ENCODE measurements around the gene STK4. TPM values are rescaled to one million over a fixed set of nuclear protein-coding genes. Genes with fewer than 3 reads are reported as not detected.

The STK4 gene
- total RNA-seq, 1 donor from 2014 or later: 9.3 TPM

- no peak for ATAC-seq
- no peak for DNase-seq
- intact Hi-C loops (cut with micrococcal nuclease): no loop called here
Measured at GRCh38 chr20:45067087-45067486, 100.8 kb downstream of the STK4 start.

DNA sequence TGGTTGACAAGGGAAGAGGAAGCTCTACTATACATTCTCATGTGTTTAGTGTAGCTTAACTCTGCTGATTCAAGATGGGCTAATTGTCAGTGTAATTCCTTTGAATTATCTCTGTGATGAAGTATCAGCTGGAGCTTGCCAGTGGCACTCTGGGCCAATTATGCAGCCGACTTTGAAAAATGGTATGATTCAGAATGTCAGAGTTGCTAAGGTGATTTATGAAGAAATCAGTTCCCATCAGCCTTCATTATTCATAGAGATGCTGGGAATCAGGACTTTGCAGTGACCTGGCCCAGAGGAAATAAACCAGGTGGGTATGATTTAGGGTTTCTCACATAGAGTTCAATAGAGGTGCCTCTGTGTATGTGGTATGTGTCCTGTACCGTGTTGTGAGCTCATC is 101.2 kb downstream of the STK4 start:
- ATAC-seq (no peak), DNase-seq (no peak)
- intact Hi-C loops (cut with micrococcal nuclease): no loop called here

- ATAC-seq (no peak), DNase-seq (no peak)
- intact Hi-C loops (cut with micrococcal nuclease): no loop called here
Measured at GRCh38 chr20:45069261-45069660, 102.9 kb downstream of the STK4 start.

DNA sequence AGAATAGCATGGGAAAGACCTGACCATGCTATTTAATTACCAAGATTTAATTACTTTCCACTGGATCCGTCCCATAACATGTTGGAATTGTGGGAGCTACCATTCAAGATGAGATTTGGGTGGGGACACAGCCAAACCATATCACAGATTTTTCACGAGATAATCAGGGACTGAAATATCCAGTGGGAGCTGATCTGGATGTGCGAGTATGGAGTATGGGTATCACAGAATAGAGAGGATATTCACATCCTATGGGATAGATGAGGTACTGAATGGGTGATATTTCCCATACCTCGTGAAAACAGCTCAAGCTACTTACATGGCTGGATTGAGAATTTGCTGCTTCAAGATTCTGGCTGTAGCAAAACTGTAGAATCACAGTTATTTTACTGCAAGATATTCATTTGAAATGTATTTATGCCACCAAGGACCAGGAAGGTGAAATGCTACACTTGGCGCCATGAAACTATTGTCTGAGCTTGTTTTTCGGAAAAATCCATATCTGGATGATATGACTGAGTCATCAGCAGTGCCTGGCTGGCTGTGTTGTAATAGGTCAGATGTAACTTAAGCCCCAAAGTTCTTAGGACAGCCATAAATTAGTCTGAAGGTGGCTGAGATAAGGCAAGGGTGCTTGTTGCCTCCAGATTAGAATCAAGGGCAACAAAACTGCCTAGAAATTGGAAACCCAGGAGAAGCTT is 104.8 kb downstream of the STK4 start:
- DNase-seq: no peak
- no peak for ATAC-seq
- intact Hi-C loops (cut with micrococcal nuclease): no loop called here

DNA sequence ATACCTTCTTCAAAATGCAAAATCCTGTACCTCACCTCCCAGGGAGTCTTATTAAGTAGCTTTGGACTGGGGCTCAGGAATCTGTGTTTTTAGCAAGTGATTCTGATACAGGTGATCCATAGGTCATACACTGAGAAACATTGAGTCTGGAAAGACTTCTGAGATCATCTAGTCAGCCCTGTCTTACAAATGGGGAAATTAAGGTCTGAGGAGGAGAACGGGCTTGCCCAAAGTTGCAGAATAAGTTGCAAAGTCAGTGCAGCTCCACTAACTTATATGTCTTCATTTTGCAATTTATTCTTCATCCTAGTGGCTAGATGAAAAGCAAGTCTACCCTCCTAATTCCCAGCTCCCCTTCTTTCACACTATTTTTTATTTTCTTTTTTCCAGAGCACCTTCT is 105.8 kb downstream of the STK4 start:
- intact Hi-C loops (cut with micrococcal nuclease): no loop called here
- ATAC-seq (no peak), DNase-seq (no peak)

DNA sequence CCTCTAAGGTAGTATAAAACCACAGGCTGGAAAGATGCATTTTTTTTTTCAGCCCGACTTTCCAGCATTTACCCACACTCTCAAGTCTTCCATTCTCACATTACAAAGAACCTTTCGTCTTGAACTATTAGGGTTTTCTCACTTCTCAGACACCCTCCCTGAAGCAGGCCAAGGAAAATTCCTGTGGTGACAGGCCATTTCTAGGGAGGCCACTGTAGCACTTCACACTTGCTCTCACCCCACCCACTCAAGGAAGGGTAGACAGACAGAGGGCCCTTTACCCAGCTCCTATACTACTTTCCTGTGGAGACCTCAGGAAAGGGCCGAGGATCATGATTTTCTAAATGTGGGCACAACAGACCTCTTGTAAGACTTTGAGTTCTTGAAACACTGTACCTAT is 106.9 kb downstream of the STK4 start:
- intact Hi-C loops (cut with micrococcal nuclease): no loop called here
- DNase-seq (no peak), ATAC-seq (no peak)

DNA sequence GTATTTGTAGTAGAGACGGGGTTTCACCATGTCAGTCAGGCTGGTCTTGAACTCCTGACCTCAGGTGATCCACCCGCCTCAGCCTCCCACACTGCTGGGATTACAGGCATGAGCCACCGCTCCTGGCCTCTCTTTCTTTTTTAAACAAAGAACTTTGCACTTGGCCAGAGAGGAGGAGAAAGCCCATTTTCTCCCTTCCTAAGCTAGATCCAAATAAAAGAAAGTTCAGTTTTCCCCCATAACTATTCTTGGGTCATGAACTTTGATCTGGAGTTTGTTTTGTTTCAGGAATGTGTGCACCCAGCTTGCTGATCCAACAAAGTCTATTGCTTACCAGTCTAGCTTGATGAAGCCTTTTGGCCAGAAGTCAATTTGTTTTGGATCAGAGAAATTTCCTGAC is 111.2 kb downstream of the STK4 start:
- no peak for DNase-seq
- ATAC-seq: no peak
- intact Hi-C loops (cut with micrococcal nuclease): no loop called here

DNA sequence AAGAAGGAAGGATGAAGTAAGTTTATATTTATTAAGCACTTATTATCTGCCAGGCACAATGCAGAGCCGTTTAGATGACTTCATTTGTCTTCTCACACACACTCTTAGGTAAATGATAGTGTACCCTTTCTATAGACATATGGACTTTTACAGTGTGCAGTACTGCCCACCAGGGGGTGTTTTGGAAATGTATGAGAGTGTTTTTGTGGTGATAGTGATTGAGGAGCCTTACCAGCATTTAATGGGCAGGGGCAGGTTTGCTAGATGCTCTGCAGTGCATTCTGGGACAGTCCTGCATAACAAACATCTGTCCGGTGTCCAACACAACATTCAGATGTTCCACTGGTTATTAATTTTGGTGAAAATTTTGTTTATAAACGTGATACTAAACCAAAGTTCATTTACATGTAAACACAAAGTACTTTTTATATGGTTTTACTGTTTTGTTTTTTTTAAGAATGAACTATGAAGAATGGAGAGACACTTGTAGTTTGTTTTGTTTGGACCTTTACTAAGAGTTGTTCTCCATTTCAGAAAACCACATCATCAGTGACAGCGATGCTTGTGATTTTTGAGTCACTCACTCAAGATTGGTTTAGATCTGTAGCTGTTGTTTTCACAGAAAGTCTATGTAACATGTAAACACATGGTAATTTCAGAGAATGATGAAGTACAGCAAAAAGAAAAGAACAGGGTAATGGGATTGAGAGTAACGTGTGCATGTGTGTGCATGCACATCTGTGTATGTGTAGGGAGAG is 114.7 kb downstream of the STK4 start:
- no peak for ATAC-seq
- intact Hi-C loops (cut with micrococcal nuclease): no loop called here

DNA sequence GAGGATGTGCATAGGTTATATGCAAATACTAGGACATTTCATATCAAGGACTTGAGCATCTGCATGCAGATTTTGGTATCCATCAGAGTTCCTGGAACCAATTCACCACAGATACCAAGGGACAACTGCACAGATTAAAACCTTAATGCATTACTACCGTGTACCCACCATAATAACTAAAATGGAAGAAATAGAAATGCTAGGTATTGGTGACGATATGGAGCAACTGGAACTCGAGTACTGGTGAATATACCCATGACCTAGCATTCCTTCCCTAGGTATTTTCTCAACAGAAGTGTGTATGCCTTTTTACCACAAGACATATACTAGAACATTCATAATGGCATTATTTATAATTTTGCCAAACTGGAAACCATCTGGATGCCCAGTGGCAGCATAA is 116.2 kb downstream of the STK4 start:
- DNase-seq (no peak), ATAC-seq (no peak)
- intact Hi-C loops (cut with micrococcal nuclease): no loop called here

More for the DNA sequence above, 114.7 kb downstream of the STK4 start:
- no peak for DNase-seq

DNA sequence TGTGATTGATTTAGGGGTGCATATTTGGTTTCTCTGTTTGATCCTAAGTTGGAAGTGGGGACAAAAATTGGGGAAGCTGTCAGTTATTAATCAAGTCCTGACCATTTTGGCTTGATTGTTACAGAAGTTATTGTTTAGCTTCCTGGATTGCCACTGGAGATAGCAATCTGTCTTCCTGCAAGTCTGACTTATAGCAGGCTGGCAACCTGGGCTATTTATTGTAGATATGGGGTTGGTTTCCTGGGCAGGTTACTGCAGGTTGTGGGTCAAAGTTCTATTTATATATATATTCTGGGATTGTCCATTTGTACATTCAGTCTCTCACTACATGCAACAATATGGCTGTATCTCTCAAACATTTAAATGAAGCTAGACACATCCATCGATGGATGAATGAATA is 116.8 kb downstream of the STK4 start:
- intact Hi-C loops (cut with micrococcal nuclease): no loop called here
- ATAC-seq (no peak), DNase-seq (no peak)

- no peak for DNase-seq
- intact Hi-C loops (cut with micrococcal nuclease): no loop called here
- ATAC-seq: no peak
Measured at GRCh38 chr20:45085289-45085688, 119.0 kb downstream of the STK4 start.

DNA sequence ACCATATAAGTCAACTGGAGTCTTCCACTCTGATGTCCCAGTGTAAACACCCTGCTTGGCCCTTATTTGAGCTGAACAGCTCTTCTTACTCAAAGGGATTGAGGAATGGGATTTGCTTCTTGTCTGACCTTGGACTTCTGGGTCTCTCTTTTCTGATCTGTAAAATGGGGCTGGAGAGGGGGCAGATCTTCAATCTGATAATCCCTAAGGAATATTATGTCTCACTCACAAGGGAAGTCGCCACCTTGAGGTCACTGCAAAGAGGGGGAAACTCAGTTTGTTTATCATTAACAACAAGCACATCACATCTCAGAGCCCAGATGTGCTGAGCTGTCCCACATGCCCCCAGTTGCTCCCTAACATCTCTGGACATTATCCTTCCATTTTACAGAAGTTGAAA is 119.6 kb downstream of the STK4 start:
- DNase-seq (no peak), ATAC-seq (no peak)
- intact Hi-C loops (cut with micrococcal nuclease): no loop called here

GRCh38 chr20:45087097-45087790 is 120.9 kb downstream of the STK4 start:
- intact Hi-C loops (cut with micrococcal nuclease): no loop called here
- DNase-seq (no peak), ATAC-seq (no peak)

- ATAC-seq (no peak), DNase-seq (no peak)
- intact Hi-C loops (cut with micrococcal nuclease): no loop called here
Measured at GRCh38 chr20:45087814-45088213, 121.5 kb downstream of the STK4 start.

DNA sequence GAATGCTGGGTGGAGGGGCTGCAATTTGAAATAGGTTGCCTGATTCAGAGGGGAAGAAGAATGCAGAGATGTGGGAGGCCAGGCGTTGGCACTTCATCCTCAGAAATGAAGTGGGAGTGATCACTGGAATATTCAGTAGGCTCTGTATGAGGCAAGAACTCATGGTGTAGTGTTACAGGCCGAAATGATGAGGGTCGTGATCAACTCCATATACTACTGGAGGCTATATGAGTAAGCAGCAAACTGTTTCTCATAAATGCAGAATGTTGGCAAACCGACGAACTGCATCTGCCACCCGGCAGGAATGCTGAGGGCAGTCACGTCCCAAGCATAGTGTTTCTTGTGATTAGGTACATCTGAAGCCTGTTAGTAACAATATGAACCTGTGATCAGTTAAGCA is 121.9 kb downstream of the STK4 start:
- no peak for DNase-seq
- intact Hi-C loops (cut with micrococcal nuclease): no loop called here
- ATAC-seq: no peak

- intact Hi-C loops (cut with micrococcal nuclease): no loop called here
- no peak for DNase-seq
- ATAC-seq: no peak
Measured at GRCh38 chr20:45090481-45090880, 124.2 kb downstream of the STK4 start.

- DNase-seq (no peak), ATAC-seq (no peak)
- intact Hi-C loops (cut with micrococcal nuclease): no loop called here
Measured at GRCh38 chr20:45091366-45091765, 125.1 kb downstream of the STK4 start.

- no peak for ATAC-seq
- intact Hi-C loops (cut with micrococcal nuclease): no loop called here
- DNase-seq: no peak
Measured at GRCh38 chr20:45092898-45093297, 126.6 kb downstream of the STK4 start.

DNA sequence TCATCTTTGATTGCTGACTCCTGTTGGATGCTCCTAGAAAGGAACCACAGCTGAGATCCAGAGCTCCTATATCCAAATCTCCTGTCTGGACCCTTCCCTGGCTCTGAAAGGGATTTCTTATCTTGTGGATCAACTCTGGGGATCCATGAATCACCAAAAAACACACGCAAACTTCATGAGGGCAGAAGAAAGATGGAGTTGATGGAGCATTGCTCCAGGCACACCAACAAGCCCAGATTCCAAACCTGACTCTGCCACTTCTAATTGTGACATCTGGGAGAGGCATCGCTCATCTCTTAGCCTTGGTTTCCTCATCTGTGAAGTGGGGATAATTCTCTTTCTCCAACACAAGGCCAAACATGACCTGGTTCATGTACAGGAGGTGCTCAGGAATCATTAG is 127.9 kb downstream of the STK4 start:
- ATAC-seq (no peak), DNase-seq (no peak)
- intact Hi-C loops (cut with micrococcal nuclease): loop anchor here (2.0 kb wide), 1 partner anchor 85 kb away; no protein-coding TSS in a partner anchor

DNA sequence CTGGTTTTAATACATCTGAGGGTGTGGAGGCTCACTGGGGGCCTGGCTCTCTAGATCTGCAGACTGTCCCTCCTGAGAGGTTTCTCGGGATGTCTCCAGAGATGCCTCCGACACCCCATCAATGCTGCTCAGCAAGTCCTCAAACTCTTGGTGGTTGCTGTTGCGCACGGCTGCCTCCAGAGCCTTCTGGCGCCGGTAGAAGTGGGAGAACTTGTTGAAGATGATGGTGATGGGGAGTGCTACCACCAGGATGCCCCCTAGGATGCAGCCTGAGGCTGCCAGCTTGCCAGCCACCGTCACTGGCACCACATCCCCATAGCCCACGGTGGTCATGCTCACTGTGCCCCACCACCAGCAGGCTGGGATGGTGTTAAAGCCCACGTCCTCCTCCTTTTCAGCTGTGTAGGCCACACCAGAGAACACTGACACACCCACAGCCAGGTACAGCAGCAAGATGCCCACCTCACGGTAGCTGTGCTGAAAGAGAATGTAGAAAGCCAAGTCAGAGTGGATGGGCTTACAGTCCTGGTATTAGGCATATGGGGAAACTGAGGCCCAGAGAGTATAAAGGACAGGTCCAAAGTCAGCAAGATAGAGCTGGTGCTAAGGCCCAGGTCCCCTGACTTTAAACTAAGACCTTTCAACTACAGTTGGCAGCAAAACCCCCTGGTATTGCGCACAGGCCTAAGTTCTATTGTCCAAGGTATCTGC is 128.7 kb downstream of the STK4 start:
- ATAC-seq: no peak
- intact Hi-C loops (cut with micrococcal nuclease): loop anchor here (2.0 to 5.0 kb wide), 2 partner anchors 53 to 86 kb away; no protein-coding TSS in a partner anchor

More for the DNA sequence above, 128.7 kb downstream of the STK4 start:
- DNase-seq: no peak

Data from left ventricle myocardium superior (tissue), 1 donor.